ENCODE measurements around the gene KIR3DL1.
"Not testable (repeated sequence)": the region's sequence is repeated elsewhere in the genome, so short reads cannot be mapped to it uniquely, and the experiment has no call there.

Gene KIR3DL1
- 0 to 0.20 reads per million in 2 donors for total RNA-seq

- DNase-seq, result not testable (repeated sequence)
Measured at GRCh38 chr19:54816251-54816650, at the start of gene KIR3DL1. KIR3DL1 (plus strand) TSS chr19:54816468.

DNA sequence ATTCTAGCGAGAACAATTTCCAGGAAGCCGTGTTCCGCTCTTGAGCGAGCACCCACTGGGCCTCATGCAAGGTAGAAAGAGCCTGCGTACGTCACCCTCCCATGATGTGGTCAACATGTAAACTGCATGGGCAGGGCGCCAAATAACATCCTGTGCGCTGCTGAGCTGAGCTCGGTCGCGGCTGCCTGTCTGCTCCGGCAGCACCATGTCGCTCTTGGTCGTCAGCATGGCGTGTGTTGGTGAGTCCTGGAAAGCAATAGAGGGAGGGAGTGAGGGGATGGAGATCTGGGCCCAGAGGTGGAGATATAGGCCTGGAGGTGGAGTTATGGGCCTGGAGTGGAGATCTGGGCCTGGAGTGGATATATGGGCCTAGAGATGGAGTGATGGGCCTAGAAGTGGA is 46.6 kb upstream of the KIR3DL1 start, which contains the start of gene KIR2DL1:
KIR2DL1 (plus strand) TSS at position 148 of the 400 bp plus-strand sequence; CDS start at position 206, 58 bp downstream.
- DNase-seq, result not testable (repeated sequence)

DNA sequence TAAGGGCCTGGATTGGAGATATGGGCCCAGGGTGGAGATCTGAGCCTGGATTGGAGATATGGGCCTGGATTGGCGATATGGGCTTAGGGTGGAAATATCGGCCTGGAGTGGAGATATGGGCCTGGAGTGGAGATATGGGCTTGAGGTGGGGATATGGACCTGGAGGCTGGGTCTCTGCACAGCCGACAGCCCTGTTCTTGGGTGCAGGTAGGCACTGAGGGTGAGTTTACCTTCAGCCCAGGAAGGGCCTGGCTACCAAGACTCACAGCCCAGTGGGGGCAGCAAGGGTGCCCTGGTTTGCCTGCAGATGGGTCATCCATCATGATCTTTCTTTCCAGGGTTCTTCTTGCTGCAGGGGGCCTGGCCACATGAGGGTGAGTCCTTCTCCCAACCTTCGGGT is 45.8 kb upstream of the KIR3DL1 start:
- not testable (repeated sequence) for DNase-seq

DNA sequence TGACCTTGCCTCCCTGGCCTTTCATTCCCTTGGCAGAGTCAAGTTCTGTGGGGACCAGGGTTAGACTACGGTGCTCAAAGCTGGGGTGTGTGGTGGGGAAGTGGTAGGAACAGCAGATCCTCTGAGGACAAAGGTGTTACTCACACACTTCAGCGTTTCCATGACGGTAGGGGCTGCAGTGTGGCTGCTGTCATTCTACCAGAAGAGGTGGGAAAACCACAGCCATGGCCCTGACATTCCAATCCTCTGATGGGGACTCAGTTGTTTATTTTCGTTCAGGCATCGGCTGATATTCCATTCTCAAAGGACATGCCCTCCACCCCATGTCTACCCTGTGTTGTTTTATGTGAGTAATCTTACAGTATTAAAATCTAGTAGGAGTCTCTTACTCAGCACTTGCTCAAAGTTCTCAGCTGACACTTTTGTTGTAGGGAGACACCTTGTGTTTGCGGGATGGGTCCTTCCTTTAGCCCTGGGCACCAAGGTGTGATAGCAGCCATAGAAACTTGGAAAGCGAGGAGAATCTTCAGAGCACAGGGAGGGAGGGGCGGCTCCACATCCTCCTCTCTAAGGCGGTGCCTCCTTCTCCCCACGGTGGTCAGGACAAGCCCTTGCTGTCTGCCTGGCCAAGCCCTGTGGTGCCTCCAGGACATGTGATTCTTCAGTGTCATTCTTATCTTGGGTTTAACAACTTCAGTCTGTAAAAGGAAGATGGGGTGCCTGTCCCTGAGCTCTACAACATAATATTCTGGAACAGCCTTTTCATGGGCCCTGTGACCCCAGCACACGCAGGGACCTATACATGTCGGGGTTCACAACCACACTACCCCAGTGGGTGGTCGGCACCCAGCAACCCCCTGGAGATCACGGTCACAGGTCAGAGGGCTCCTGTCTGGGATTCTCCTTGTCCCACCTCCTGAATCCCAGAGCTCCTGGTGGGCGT is 45.0 kb upstream of the KIR3DL1 start:
- not testable (repeated sequence) for DNase-seq

- not testable (repeated sequence) for DNase-seq
Measured at GRCh38 chr19:54772666-54773065, 43.6 kb upstream of the KIR3DL1 start.

GRCh38 chr19:54775095-54775815 is 41.0 kb upstream of the KIR3DL1 start:
- DNase-seq, result not testable (repeated sequence)

DNA sequence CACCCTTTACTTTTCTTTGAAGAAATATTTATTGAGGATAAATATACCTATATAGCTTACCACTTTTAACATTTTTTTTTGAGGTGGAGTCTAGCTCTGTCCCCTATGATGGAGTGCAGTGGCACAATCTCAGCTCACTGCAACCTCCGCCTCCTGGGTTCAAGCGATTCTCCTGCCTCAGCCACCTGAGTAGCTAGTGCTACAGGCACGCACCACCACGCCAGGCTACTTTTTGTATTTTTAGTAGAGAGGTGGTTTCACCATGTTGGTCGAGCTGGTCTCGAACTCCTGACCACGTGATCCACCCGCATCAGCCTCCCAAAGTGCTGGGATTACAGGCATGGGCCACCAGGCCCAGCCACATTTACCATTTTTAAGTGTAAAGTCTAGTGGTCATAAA is 40.4 kb upstream of the KIR3DL1 start:
- DNase-seq, result not testable (repeated sequence)

DNA sequence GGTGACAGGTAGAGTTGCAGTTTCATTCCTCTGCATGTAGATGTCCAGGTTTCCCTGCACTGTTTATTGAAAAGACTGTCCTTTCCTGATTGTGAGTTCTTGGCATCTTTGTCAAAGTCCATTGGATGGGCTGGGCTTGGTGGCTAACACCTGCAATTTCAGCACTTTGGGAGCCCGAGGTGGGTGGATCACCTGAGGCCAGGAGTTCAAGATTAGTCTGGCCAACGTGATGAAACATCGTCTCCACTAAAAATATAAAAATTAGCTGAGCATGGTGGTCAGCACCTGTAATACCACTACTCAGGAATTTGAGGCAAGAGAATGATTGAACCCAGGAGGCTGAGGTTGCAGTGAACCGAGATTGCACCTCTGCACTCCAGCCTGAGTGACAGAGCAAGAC is 38.4 kb upstream of the KIR3DL1 start:
- not testable (repeated sequence) for DNase-seq

DNA sequence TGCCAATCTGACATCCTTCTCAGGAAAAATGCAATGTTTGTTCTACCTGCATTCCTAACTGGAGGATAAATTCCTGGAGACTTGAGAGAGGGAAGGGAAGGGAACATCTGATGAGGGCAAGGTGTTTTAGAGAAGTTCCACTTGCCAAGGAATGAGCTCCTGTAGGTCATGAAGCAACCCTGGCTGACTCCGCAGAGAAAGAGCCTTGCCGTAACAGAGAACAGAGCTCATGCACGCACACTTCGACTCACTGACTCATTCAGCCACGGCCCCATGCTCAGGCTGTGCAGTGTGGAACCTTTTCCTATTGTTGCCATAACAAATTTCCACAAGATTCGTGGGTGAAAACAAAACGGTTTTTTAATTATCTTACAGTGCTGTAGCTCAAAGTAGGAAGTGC is 37.4 kb upstream of the KIR3DL1 start:
- DNase-seq, result not testable (repeated sequence)

- DNase-seq, result not testable (repeated sequence)
Measured at GRCh38 chr19:54782916-54783315, 33.4 kb upstream of the KIR3DL1 start.

DNA sequence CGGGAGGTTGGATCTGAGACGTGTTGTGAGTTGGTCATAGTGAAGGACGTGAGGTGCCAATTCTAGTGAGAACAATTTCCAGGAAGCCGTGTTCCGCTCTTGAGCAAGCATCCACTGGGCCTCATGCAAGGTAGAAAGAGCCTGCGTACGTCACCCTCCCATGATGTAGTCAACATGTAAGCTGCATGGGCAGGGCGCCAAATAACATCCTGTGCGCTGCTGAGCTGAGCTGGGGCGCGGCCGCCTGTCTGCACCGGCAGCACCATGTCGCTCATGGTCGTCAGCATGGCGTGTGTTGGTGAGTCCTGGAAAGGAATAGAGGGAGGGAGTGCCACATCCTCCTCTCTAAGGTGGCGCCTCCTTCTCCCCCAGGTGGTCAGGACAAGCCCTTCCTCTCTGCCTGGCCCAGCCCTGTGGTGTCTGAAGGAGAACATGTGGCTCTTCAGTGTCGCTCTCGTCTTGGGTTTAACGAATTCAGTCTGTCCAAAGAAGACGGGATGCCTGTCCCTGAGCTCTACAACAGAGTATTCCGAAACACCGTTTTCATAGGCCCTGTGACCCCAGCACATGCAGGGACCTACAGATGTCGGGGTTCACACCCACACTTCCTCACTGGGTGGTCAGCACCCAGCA is 30.1 kb upstream of the KIR3DL1 start:
- DNase-seq, result not testable (repeated sequence)

GRCh38 chr19:54788154-54788553 is 28.1 kb upstream of the KIR3DL1 start:
- DNase-seq, result not testable (repeated sequence)

GRCh38 chr19:54790711-54791110 is 25.6 kb upstream of the KIR3DL1 start:
- no peak for DNase-seq

DNA sequence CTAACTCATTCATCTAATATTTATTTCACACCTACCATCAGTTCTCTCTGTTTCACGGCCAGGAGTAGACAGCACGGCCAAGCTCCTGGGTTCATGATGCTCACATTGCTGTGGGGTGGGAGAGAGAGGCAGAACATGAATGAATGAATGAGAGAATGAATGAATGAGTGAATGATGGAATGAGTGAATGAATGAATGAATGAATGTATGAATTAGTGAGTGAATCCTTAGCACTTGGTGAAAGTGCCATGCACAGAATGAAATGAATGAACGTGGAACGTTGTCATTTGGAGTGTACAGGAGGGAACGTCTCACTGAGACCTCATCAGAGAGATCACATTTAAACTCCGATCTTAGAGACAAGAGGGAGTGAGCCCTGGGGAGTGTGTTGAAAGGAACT is 24.8 kb upstream of the KIR3DL1 start:
- no peak for DNase-seq

DNA sequence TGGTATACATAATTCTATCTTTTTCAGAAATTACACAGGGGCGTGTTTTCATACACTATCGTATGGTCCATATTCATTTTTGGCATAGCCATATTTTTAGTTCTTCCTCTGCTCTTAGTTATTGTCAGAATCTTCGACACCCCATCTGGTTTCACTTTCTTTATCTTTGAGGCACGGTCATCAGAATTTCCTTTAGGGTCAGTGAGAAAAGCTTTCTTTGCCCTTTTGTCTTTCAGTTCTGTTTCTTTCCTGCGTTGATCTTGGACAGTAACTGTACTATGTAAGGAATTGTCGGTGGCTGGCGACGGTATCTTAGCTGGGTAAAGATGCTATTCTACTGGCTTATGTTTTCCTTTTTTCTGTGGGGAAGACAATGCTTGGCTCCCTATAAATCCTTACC is 23.5 kb upstream of the KIR3DL1 start:
- peak in 1 of 5 experiments; percentile 6 for DNase-seq

DNA sequence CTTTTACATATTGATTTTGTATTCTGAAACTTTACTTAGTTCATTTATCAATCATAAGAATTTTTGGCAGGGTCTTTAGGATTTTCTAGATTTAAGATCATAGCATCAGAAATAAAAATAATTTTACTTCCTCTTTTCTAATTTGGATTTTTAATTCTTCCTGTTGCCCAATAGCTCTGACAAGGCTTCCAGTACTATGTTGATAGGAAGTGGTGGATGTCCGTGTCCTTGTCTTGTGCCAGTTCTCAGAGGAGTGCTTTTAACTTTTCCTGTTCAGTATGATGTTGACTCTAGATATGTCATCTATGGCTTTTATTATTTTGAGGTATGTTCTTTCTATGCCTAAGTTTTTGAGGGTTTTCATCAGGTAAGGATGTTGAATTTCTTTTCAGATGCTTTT is 20.5 kb upstream of the KIR3DL1 start:
- no peak for DNase-seq

- no peak for DNase-seq
Measured at GRCh38 chr19:54803410-54803809, 12.9 kb upstream of the KIR3DL1 start, which contains the start of gene KIR2DL4. KIR2DL4 (plus strand) TSS chr19:54803610; CDS start chr19:54803652, 42 bp downstream.

GRCh38 chr19:54804101-54804500 is 12.2 kb upstream of the KIR3DL1 start:
- DNase-seq, result no peak

DNA sequence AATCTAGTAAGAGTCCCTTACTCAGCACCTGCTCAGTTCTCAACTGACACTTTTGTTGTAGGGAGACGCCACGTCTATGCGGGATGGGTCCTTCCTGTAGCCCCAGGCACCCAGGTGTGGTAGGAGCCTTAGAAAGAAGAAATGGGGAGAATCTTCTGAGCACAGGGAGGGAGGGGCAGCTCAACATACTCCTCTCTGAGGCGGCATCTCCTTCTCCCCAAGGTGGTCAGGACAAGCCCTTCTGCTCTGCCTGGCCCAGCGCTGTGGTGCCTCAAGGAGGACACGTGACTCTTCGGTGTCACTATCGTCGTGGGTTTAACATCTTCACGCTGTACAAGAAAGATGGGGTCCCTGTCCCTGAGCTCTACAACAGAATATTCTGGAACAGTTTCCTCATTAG is 11.7 kb upstream of the KIR3DL1 start:
- no peak for DNase-seq

DNA sequence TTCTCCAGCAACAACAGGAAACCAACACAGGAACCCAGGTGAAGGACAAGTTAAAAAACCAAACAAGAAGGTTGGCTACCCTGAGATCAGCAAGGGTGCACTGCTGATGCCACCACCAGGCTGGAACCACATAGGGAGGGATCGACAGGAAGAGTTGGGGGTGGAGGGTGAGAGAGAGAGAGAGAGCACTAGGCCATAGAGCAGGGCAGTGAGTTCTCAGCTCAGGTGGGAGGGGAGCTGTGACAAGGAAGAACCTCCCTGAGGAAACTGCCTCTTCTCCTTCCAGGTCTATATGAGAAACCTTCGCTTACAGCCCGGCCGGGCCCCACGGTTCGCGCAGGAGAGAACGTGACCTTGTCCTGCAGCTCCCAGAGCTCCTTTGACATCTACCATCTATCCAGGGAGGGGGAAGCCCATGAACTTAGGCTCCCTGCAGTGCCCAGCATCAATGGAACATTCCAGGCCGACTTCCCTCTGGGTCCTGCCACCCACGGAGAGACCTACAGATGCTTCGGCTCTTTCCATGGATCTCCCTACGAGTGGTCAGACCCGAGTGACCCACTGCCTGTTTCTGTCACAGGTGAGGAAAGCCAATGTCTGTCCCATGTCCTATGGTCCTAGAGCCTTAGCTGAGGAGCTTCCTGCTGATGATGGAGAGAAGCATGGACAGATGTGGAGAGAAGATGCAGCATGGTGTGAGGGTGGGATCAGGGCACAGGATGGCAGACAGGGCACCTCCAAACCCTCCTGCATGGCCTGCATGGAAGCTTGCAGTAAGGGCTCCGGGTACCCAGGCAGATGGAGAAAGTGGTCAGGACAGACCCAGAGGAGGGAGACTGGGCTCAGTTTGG is 10.4 kb upstream of the KIR3DL1 start:
- DNase-seq, result no peak

DNA sequence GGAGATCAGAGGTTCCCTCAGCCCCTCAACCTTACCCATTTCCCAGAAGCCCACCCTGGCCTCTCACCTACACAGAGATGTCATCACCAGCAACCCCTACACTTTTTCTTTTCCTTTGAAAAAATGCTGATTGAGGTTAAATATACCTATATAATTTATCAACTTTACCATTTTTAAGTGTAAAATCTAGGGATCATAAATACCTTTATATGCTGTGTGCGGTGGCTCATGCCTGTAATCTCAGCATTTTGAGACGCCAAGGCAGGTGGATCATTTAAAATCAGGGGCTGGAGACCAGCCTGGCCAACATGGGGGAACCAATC is 9.8 kb upstream of the KIR3DL1 start:
- no peak for DNase-seq

DNA sequence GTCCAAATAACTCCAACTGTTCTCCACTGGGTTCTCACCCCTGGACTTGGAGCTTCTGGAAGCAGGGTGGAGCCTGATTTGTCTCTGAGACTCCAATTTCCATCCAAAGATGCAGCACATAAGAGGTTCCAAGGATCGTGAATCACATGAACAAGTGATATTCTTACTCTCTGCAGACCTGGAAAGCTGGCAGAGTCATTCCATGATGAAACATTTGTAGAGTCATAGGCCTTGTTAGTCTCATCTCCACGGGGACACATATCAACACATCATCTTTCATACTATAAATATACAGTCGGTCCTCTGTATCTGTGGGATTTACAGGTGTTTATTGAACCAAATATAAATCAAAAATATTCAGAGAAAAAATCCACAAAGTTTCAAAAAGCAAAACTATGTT is 1.7 kb upstream of the KIR3DL1 start:
- DNase-seq, result not testable (repeated sequence)

Measured in T-helper 2 cell (primary cell).